Fibroblast of skin of abdomen (primary cell): ENCODE measurements around the gene ZNF28. TPM values are rescaled to one million over a fixed set of nuclear protein-coding genes. Genes with fewer than 3 reads are reported as not detected.
A peak's percentile ranks its signal among the peaks of the same experiment; 100 is the strongest.
"Not testable (repeated sequence)": the region's sequence is repeated elsewhere in the genome, so short reads cannot be mapped to it uniquely, and the experiment has no call there.

Source experiments
- DNase-seq: peaks from one replicate; pipeline ENCODE4 v3.0.0-alpha.2; 2013
- polyA plus RNA-seq, 2 experiments: library from polyadenylated mRNA; unstranded; fragments of 120-200 nt; gene quantifications; one replicate each; pipeline ENCODE4 v1.2.1, GENCODE V29; 2013; ENCODE audit not compliant: insufficient read length in 2 of 2

ZNF28 gene
- polyA plus RNA-seq (2013, experiment 1 of 2; ENCODE audit: insufficient read length), result 5.6 TPM
- 5.2 TPM for polyA plus RNA-seq (2013, experiment 2 of 2; ENCODE audit: insufficient read length)

- DNase-seq, result peak; percentile 44
These were observed at the start of gene ZNF28 for GRCh38 chr19:52821204-52821960. Gene ZNF28 (minus strand): TSS chr19:52821633. CDS start chr19:52817958, 3,675 bp downstream.

- DNase-seq, result not testable (repeated sequence)
These were observed 46.6 kb upstream of the ZNF28 start for GRCh38 chr19:52868031-52868430.

DNA sequence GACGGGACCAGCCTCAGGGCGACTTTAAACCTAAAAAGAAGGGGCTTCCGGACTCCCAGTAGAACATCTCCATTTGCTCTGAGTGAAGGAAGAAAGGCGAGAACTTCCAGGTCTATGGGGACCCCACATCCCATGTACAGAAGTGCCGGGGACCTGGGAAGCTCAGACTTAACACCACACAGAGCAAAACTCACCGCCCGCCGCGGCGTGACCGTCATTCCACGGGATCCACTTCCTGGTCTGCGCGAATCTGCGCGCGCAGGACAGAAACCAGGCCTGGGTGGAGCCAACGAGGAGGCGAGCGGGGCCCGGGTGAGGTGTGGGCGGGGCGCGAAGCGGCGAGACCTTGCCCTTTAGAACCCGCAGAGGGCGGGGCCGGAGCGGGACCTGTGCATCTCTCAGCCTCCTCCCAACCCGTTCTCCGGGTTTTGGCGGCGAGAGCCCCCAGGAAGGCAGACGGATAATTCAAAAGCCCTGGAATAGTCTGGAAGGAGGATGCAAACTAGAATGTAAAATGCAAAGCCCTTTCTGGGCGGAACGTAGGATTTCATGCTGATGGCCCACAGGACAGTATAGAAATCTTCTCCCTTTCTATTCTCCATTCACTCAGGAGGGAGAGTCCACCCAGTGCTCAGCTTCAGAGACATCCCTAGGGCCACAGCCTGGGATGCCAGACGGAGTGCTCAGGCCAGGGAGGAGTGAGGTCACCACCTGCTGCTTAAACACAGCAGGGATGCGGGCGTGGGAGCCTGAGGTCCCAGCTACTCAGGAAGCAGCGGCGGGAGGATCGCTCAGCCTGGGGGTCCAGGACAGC is 36.2 kb upstream of the ZNF28 start, which contains the start of gene ZNF468:
TSS of gene ZNF468 (minus strand) at position 242 of the 814 bp plus-strand sequence. CDS start 3,347 bp downstream, outside the sequence.
- DNase-seq, result peak; percentile 65

- DNase-seq, result peak; percentile 7
These were observed 35.3 kb upstream of the ZNF28 start for GRCh38 chr19:52856540-52857377.

DNA sequence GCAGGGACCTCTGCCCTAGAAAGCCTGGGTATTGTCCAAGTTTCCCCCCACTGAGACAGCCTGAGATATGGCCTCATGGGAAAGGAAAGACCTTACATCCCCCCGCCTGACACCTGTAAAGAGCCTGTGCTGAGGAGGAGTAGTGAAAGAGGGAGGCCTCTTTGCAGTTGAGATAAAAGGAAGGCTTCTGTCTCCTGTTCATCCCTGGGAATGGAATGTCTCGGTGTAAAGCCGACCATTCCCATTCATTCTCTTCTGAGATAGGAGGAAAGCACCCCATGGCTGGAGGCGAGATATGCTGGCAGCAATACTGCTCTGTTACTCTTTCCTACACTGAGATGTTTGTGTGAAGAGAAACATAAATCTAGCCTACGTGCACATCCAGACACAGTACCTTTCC is 25.9 kb upstream of the ZNF28 start:
- DNase-seq, result not testable (repeated sequence)

- DNase-seq, result not testable (repeated sequence)
These were observed 19.5 kb upstream of the ZNF28 start for GRCh38 chr19:52840825-52841465.

DNA sequence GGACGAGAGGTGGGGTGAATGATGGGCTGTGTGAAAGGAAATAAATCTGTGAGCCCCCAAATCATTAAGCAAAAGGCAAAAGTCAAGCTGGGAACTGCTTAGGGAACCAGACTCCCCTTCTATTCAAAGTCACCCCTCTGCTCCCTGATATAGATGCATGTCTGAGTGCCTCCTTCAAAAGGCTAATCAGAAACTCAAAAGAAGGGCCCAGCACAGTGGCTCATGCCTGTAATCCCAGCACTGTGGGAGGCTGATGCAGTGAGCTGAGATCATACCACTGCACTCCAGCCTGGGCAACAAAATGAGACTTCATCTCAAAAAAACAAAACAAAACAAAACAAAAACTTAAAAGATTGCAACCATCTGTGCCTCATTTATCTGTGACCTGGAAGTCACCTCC is 12.9 kb upstream of the ZNF28 start:
- not testable (repeated sequence) for DNase-seq

GRCh38 chr19:52833541-52833940 is 12.1 kb upstream of the ZNF28 start:
- DNase-seq, result not testable (repeated sequence)

GRCh38 chr19:52829866-52830265 is 8.4 kb upstream of the ZNF28 start:
- DNase-seq, result not testable (repeated sequence)

DNA sequence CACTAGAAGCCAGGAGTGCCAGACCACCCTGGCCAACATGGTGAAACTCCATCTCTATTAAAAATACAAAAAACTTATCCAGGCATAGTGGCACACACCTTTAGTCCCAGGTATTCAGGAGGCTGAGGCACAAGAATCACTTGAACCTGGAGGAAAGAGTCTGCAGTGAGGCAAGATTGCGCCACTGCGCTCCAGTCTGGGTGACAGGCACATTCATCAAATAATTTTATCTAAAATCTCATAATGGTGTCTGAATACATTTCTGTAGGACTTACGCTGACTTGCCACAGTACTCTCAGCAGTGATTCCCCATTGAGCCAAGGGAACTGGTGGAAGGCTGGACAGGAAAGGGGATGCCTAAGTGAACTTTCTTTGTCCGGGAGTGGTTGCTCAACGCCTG is 4.3 kb upstream of the ZNF28 start:
- DNase-seq, result no peak

DNA sequence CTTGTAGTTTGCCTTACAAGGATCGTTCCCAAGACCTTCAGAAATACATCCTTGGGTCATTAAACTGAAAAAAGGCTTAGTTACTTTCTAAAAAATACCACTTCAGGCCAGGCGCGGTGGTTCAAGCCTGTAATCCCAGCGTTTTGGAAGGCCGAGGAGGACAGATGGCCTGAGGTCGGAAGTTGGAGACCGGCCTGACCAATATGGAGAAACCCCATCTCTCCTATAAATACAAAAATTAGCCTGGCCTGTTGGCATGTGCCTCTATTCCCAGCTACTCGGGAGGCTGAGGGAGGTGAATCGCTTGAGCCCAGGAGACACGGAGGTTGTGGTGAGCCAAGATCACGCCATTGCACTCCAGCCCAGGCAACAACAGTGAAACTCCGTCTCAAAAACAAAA is 2.2 kb upstream of the ZNF28 start:
- DNase-seq, result no peak

DNA sequence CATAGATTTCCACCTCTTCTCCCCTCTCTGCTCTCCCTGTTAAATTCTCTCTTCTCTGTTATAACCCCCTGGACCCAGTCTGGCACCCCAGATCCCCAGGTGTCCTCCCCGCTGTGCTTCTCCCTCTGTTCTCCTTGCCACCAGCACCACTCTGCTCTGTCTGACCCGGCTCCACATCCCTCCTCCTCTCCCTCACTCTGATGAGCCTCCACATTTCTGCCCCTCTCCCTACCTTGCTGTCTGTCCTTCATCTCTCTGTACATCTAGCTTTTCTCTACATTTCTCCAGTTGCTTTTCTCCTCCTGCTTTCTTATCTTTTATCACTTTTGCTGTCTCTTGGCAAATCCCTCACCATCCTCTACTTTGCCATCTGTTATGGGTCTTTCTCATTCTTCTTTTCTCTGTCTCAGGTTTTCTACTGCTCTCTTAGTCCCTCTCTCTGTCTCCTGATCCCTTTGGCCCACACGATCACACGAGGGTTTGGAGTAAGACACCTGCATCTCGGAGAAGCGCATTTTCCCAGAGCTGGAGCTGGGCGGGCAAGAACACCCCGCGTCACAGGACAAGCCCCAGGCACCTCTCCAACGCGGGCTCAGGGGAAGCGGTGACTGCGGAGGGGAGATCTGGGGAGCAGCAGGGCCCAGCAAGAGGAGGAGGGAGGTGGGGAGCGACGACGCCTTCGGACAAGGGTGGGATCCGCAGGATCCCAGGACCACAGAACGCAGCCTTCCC is 795 bp downstream of the ZNF28 start:
- peak; percentile 6 for DNase-seq

GRCh38 chr19:52809801-52810200 is 11.6 kb downstream of the ZNF28 start:
- no peak for DNase-seq

DNA sequence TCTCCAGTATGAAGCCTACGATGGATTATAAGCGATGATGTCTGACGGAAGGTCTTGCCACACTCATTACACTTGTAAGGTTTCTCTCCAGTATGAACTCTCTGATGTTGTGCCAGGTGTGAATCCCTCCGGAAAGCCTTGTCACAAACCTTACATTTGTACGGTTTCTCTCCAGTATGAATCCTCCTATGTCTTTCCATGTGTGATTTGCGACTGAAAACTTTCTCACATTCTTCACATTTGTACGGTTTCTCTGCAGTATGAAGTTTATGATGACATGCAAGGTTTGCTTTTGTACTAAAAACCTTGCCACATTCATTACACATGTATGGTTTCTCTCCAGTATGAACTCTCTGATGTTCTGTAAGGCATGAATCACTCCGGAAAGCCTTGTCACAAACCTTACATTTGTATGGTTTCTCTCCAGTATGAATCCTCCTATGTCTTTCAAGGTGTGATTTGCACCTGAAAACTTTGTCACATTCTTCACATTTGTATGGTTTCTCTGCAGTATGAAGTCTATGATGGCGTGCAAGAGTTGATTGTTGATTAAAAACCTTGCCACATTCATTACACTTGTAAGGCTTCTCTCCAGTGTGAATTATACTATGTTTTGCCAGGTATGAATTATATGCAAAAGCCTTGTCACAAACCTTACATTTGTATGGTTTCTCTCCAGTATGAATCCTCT is 21.3 kb downstream of the ZNF28 start:
- not testable (repeated sequence) for DNase-seq

DNA sequence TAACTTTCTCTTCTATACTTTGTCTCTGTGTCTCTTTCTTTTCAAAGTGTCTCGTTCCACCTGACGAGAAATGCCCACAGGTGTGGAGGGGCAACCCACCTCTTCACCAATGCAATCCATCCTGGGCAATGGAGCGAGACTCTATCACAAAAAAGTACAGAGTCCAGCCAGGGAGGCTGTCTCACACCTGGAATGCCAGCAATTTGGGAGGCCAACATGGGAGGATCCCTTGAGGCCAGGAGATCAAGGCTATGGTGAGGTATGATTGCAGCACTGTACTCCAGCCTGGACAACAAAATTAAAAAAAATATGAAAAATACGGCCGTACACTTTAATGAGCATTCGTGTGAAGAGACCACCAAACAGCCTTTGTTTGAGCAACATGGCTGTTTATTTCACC is 32.0 kb downstream of the ZNF28 start:
- no peak for DNase-seq

DNA sequence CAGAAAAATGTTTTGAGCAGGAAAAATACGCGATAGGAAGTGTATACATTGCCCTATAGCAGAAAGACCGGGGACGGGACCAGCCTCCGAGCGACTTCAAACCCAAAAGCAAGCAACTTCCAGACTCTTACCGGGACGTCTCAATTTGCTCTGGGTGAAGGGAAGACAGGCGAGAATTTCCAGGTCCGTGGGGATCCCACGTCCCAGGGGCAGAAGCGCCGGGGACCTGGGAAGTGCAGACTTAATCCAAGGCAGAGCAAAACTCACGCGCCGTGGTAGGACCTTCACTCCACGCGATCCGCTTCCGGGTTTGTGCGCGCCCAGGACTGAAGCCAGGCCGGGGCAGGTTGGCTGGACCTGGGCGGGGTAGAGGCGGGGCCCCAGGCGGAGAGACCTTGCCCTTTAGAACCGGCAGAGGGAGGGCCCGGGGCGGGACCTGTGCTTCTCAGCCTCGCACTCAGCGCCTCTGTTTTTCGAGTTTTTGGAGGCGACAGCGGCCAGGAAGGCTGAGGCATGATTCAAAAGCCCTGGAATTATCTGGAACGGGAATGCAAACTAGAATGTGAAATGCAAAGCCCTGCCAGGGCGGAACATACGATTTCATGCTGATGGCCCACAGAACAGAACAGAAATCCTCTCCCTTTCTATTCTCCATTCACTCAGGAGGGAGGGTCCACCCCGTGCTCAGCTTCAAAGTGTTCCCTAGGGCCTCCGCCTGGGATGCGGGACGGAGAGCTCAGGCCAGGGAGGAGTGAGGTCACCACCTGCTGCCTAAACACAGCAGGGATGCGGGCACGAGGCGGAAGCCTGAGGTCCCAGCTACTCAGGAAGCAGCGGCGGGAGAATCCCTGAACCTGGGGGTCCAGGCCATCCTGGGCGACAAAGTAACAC is 34.7 kb downstream of the ZNF28 start, which contains the start of gene ZNF600:
TSS of gene ZNF600 (minus strand) at position 328 of the 891 bp plus-strand sequence. CDS start 7,903 bp downstream, outside the sequence.
- peak; percentile 36 for DNase-seq

GRCh38 chr19:52786078-52786463 is 35.4 kb downstream of the ZNF28 start:
- DNase-seq, result no peak

DNA sequence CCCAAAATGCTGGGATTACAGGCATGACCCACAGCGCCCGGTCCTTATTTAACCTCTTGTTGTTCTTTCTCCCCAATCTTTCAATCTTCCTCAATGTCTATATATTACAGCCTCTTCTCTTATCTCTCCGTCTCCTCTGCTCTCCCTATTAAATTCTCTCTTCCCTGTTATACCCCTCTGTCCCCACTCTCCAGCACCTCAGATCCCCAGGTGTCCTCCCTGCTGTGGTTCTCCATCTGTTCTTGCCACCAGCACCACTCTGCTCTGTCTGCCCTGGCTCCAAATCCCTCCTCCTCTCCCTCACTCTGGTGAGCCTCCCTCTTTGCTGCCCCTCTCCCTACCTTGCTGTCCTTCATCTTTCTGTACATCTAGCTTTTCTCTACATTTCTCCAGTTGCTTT is 35.9 kb downstream of the ZNF28 start:
- no peak for DNase-seq

DNA sequence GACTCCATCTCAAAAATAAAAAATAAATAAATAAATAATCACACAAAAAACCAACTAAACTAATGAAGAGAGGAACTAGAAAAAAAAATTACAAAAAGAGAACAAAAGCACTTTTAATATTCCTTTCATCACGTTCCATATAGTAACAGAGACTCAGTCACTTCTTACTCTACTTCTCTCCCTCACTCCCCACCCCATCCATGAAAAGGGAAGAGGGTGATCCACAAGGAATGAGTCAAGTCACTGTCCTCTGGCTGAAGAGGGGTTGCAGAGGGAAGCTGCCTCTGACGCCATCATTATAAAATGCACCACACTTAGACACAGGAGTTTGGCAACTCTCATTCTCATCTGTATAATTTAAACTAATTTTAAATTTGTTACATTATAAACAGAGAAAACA is 38.6 kb downstream of the ZNF28 start:
- DNase-seq, result not testable (repeated sequence)
